ENCODE data around the gene TMUB1.

The TMUB1 gene

DNA sequence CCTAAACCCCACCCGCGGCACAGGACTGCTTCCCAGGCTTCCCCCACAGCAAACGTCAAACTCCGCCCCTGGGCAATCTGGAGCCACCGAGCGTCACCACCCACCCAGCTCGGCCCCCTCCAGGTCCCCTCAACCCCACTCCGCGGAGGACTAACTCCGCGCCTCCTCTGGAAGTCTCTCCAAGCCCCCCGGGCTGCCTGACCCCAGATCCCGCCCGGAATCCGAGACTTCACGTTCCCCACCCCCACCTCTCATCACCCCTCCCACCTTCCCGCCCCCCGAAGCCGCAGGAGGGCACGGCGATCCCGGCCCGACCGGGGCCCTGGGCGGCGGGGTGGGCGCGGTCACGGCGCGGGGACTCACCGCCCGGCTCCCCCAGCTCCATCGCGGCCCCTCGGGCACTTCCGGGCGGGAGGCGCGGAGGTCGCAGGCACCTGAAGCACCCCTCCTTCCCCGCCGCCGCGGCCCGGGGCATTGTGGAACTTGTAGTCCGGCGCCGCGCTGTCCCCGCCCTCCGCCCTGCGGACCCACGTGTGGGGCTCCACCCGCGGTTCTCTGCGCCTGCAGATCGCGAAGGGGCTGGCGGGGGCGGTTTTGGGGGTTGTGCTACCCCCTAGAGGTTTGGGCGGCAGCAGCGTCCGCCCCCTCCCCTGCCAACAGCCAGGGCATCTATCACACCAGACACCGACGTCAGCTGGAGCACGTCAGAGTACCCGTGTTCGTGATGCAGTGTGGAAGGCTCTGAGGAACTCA, at the start of gene TMUB1:
TSS of gene TMUB1 (minus strand) at position 423 of the 753 bp plus-strand sequence. CDS start 930 bp downstream, outside the sequence.
- DNase-seq (ENCODE audit: low read depth) = peak; percentile 76

DNA sequence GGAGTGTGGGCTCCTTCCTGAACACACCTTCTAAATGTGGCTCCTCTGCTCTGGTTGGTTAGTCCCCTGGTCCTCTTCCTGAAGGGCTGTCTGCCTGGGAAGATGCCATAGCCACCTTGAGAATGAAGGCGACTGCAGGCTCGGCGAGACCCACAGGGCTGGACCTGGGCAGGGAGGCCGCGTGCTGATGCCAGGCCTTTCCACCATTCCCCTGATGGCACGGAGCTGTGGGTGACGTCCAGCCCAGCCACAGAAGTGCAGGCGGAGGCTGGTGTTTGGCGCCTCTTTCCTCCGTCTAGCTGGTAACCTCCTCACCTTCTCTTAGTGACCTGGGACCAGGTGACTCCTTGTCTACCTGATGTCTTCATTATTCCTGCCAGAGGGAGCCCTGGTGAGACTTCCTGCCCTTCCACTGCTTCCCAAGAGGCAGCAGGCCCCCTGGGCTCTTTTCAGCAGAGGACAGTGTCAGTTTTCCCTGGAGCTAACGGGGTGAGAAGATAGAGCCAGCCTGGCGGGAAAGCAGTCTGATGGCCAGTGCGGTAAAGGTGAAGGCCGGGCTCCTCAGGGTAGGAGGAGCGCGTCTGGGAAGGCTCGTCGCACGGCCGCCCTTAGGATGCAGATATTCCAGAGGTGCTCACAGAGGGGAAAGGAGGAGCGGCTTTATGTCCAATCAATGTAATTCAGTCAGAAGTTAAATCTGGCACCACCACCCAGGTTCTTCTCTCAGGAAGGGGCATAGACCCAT, 49.3 kb upstream of the TMUB1 start:
- no peak for DNase-seq (ENCODE audit: low read depth)

GRCh38 chr7:151131592-151132293, 48.5 kb upstream of the TMUB1 start:
- DNase-seq (ENCODE audit: low read depth) = no peak

- no peak for DNase-seq (ENCODE audit: low read depth)
Measured at GRCh38 chr7:151131224-151131591, 47.9 kb upstream of the TMUB1 start.

- DNase-seq (ENCODE audit: low read depth) = no peak
Measured at GRCh38 chr7:151130741-151131157, 47.5 kb upstream of the TMUB1 start.

DNA sequence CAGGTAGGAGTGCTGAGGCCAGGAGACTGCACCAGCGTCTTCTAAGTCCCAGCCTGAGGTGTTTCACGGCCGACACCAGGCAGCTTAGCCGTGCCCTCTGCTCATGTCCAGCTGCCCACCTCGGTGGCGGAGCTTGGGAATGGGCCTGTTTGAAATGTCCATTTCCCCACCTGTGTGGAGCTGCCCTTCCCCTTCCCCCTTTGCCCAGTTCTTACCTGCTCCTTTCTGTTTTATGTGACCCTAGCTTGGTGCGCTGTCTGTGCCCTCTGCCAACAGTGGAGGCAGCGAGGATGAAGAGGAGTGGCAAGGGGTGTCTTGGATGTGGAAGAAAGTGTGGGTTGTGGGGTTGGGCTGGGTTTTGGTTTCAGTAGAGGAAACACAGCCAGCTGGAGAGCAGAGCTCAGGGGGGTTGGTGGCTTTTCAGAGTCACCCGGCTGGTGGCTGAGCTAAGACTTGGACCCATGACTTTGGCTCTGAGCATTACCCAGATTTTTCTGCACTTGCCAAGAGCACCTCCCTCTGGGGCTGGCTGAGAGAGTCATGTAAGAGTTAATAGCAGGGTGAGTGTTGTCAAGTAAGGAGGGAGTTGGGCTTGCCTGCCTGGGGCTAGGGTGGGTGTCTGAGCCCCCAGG, 46.8 kb upstream of the TMUB1 start:
- no peak for DNase-seq (ENCODE audit: low read depth)

DNA sequence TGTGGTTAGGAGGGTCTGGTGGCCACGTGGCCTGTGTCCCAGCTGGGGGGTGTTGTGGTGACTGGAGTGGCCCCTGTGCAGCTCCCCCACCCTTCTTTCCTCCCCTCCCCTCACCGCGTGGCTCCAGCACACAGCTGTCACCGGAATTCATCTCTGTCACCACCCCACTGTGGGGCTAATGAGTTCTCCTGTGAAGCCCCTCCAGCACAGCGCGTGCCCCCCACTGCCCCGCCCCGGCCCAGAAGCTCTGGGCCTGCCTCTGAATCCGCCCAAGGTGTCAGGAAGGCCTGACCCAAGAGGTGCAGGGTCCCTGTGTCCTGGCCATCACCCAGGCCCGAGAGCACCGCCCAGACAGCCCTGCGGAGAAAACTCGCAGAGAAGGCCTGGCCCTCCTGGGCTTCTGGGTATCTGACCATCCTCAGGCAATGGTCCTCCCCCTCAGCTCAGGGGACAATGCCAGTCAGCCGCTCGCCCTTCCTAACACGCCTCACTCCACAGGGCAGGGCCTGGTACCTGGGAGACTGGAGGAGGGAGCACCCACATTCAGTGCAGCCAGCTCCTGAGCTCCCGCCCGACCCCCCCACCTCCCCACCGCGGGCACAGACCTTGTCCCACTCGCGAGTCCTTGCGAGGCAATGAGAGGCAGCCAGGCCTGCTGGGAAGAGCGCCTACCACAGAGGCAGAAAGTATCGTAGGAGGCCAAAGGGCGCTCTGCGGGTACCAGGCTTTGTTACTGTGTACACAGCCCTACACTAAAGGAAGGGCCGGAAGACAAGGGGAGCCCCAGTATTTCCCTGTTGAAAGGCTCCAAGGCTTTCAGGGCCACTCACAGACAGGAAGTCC, 46.0 kb upstream of the TMUB1 start:
- DNase-seq (ENCODE audit: low read depth) = no peak

GRCh38 chr7:151128716-151129115, 45.4 kb upstream of the TMUB1 start:
- no peak for DNase-seq (ENCODE audit: low read depth)

GRCh38 chr7:151128144-151128543, 44.9 kb upstream of the TMUB1 start:
- no peak for DNase-seq (ENCODE audit: low read depth)

GRCh38 chr7:151126491-151127137, 43.3 kb upstream of the TMUB1 start:
- no peak for DNase-seq (ENCODE audit: low read depth)

GRCh38 chr7:151125846-151126481, 42.7 kb upstream of the TMUB1 start:
- no peak for DNase-seq (ENCODE audit: low read depth)

- DNase-seq (ENCODE audit: low read depth) = no peak
Measured at GRCh38 chr7:151125470-151125845, 42.2 kb upstream of the TMUB1 start.

DNA sequence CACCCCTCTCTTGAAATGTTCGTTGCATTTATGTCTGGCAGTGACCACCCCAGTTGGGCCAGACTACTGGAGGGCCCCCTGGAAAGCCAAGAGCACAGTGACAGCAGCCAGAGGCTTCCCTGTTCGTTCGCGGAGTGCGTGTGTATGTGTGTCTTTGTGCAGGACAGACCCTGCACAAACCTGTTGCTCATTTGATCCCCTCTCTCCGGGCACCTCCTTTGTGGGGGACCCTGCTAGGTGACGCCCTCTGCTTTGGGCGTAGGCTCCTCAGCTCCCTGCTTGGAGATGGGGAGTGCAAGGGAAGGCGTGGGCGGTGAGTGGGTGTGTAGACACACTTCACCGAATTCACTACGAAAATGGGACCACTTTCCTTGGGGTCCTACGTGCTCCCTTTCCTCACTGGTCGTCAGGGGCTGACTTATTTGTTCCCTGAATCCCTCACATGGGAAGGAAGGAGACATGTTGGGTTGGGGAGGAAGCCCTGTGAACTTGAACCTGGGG, 41.7 kb upstream of the TMUB1 start:
- DNase-seq (ENCODE audit: low read depth) = no peak

GRCh38 chr7:151124481-151124880, 41.2 kb upstream of the TMUB1 start:
- DNase-seq (ENCODE audit: low read depth) = no peak

- peak; percentile 84 for DNase-seq (ENCODE audit: low read depth)
Measured at GRCh38 chr7:151123822-151124464, 40.6 kb upstream of the TMUB1 start.

- no peak for DNase-seq (ENCODE audit: low read depth)
Measured at GRCh38 chr7:151123158-151123821, 40.0 kb upstream of the TMUB1 start.

- DNase-seq (ENCODE audit: low read depth) = no peak
Measured at GRCh38 chr7:151122796-151123157, 39.5 kb upstream of the TMUB1 start.

- DNase-seq (ENCODE audit: low read depth) = no peak
Measured at GRCh38 chr7:151122276-151122675, 39.0 kb upstream of the TMUB1 start.

All from activated T-cell treated with anti-CD3 and anti-CD28 coated beads for 1 hour (primary cell).